Measurements from ENCODE around the gene ZNF839.
"Not testable (repeated sequence)": the region's sequence is repeated elsewhere in the genome, so short reads cannot be mapped to it uniquely, and the experiment has no call there.

Gene ZNF839

GRCh38 chr14:102319351-102320032 is at the start of gene ZNF839:
ZNF839 (plus strand) TSS chr14:102319746; CDS start chr14:102319766, 20 bp downstream.
- DNase-seq (ENCODE audit: low read depth), result no peak

DNA sequence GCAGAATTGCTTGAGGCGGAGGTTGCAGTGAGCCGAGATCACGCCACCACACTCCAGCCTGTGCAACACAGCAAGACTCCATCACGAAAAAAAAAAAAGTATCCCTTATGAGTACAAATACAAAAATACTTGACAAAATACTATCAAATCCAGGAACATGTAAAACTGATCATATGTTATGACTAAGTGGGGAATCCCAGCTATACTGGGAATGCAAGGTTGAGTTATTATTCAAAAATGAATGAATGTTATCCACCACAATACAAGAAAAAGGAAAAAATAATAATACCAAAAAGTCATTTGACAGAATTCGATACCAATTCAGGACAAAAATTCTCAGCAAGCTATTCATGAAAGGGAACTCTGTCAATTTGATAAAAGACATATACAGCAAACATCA is 47.2 kb upstream of the ZNF839 start:
- no peak for DNase-seq (ENCODE audit: low read depth)

- no peak for DNase-seq (ENCODE audit: low read depth)
Measured at GRCh38 chr14:102275866-102276265, 43.7 kb upstream of the ZNF839 start.

DNA sequence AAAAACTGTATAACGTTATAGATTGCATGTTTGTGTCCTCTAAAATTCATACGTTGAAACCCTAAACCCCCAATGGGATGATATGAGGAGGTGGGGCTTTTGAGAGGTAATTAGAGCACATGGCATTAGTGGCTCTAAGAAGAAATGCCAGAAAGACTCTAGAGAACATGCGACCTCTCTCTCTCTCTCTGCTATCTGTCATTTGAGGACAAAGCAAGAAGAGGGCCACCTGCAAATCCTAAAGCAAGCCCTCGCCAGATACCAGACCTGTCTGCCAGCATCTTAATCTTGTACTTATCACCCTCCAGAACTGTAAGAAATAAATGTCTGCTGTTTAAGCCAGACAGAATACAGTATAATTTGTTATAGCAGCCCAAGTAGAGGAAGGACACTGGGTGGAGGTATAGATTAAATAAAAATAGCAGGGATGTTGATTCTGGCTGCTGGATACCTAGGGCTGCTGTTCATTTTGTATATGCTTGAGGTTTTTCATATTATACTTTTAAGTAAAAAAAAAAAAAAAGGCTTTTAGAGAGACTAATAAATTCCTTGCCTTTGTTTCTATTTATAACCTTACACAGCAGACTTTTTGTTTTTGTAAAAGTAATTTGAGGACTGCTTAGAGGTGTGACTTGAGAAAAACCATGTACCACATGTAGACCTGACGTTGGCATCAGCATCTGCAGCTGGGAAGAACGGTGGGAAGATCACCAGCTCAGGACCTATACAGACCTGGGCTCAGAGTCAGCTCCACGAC is 41.5 kb upstream of the ZNF839 start:
- no peak for DNase-seq (ENCODE audit: low read depth)

GRCh38 chr14:102278631-102278935 is 41.0 kb upstream of the ZNF839 start:
- no peak for DNase-seq (ENCODE audit: low read depth)

- DNase-seq (ENCODE audit: low read depth), result no peak
Measured at GRCh38 chr14:102279282-102279681, 40.3 kb upstream of the ZNF839 start.

- DNase-seq (ENCODE audit: low read depth), result peak; percentile 100
Measured at GRCh38 chr14:102279688-102280348, 39.7 kb upstream of the ZNF839 start.

GRCh38 chr14:102280376-102280962 is 39.1 kb upstream of the ZNF839 start:
- DNase-seq (ENCODE audit: low read depth), result peak; percentile 97

DNA sequence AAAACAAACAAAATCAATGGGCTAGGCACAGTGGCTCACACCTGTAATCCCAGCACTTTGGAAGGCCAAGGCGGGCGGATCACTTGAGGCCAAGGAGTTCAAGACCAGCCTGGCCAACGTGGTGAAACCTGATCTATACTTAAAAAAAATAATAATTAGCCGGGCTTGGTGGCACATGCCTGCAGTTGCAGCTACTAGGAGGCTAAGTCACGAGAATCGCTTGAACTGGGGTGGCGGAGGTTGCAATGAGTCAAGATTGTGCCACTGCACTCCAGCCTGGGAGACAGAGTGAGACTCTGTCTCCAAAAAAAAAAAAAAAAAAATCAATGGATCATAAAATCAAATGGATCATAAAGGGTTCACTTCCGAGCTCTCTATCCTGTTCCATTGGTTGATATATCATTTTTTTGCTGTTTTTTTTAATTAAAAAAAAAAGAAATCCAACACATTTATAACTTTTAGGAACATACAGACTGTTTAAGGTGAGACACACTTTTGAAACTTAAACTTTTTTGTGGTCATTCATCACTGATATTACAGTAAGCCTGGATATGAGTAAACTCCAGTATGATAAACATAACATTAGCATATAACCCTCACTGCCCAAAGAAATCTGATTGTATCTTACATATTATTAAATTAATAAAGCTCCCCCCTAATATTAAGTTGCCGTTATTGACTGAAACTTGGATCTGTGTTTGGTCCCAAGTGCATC is 36.6 kb upstream of the ZNF839 start:
- no peak for DNase-seq (ENCODE audit: low read depth)

- no peak for DNase-seq (ENCODE audit: low read depth)
Measured at GRCh38 chr14:102283631-102284129, 35.9 kb upstream of the ZNF839 start.

DNA sequence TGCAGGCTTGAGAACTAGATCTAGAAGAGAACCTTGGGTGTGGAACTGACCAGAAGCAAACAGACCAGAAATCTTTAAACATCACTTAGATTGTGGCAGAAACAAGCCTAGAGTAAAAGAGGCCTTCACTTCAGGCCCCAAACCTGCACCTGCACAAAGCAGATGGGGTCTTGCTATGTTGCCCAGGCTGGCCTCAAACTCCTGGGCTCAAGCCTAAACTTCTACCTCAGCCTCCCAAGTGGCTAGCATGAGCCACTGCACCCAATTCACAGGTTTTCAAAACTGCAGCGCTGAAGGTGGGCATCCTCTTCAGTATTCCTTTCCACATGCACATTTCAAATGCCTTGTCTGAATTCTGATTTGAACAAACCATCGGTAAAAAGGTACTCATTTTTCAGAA is 34.4 kb upstream of the ZNF839 start:
- DNase-seq (ENCODE audit: low read depth), result no peak

- DNase-seq (ENCODE audit: low read depth), result no peak
Measured at GRCh38 chr14:102288139-102288538, 31.4 kb upstream of the ZNF839 start.

- no peak for DNase-seq (ENCODE audit: low read depth)
Measured at GRCh38 chr14:102292441-102292840, 27.1 kb upstream of the ZNF839 start.

DNA sequence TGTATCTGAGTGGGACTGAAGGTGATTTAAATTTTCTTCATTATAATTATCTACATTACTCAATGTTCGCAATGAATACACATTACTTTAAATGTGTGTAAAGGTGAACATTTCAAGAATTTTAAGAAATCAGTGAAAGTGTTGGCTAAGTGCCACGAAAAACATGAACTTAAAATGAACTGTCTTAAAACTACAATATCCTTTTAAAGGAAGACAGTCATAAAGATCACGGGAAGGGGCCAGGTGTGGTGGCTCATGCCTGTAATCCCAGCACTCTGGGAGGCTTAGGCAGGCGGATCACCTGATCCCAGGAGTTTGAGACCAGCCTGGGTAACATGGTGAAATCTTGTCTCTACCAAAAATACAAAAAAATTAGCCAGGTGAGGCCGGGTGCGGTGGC is 25.8 kb upstream of the ZNF839 start:
- no peak for DNase-seq (ENCODE audit: low read depth)

DNA sequence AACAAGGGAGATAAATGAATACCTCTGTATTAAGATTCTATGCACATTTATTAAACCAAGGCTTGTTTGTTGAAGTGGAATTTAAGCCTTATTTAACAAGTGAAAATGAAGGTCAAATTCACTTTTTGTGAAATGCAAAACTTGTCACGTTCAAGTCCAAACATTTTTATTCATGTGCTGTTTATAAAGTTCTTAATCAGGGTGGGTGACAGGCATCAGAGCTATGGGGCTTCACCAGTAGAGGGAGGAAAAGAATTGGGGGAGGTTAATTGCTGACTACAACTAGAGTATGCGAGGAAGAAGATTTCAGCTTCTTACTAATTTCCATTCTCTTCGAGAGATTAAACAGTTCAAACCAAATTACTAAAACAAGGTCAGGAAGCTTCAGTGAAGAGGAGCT is 24.3 kb upstream of the ZNF839 start:
- no peak for DNase-seq (ENCODE audit: low read depth)

GRCh38 chr14:102297436-102298170 is 21.9 kb upstream of the ZNF839 start:
- no peak for DNase-seq (ENCODE audit: low read depth)

DNA sequence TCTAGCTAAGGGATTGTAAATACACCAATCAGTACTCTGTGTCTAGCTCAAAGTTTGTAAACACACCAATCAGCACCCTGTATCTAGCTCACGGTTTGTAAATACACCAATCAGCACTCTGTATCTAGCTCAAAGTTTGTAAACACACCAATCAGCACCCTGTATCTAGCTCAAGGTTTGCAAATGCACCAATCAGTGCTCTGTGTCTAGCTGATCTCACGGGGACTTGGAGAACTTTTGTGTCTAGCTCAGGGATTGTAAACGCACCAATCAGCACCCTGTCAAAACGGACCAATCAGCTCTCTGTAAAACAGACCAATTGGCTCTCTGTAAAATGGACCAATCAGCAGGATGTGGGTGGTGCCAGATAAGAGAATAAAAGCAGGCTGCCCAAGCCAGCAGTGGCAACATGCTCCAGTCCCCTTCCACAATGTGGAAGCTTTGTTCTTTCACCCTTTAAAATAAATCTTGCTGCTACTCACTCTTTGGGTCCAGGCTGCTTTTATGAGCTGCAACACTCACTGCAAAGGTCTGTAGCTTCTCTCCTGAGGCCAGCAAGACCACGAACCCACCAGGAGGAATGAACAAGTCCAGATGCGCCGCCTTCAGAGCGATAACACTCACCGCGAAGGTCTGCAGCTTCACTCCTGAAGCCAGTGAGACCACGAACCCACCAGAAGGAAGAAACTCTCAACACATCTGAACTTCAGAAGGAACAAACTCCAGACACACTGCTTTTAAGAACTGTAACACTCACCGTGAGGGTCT is 21.1 kb upstream of the ZNF839 start:
- DNase-seq (ENCODE audit: low read depth), result not testable (repeated sequence)

DNA sequence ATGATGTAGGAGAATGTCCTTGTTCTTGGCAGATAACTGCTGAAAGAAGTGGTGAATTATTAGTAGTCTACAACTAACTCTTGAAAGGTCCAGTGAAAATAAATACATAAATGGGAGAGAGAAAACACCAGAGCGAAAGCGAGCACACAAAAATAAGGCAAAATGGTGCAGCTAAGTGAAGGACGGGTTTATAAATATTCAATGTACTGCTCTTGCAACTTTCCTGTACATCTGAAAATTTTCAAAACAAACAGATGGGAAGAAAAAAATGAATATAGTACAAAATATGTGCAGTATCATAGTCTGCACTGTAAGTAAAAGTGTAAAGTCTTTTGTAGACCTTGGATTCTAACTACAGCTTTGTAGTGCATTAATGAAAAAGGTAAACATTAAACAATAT is 15.9 kb upstream of the ZNF839 start:
- DNase-seq (ENCODE audit: low read depth), result no peak

- no peak for DNase-seq (ENCODE audit: low read depth)
Measured at GRCh38 chr14:102304611-102305506, 14.7 kb upstream of the ZNF839 start, which contains the start of gene MOK. MOK (minus strand) TSS chr14:102305164; CDS start chr14:102304968, 196 bp downstream.
